Eye (tissue), 1 donor: ENCODE data around the gene SMARCD3.
A peak's percentile ranks its signal among the peaks of the same experiment; 100 is the strongest.

Source experiments
- DNase-seq: peaks from one replicate; pipeline ENCODE4 v3.0.0-alpha.2; 2015

SMARCD3 gene

DNA sequence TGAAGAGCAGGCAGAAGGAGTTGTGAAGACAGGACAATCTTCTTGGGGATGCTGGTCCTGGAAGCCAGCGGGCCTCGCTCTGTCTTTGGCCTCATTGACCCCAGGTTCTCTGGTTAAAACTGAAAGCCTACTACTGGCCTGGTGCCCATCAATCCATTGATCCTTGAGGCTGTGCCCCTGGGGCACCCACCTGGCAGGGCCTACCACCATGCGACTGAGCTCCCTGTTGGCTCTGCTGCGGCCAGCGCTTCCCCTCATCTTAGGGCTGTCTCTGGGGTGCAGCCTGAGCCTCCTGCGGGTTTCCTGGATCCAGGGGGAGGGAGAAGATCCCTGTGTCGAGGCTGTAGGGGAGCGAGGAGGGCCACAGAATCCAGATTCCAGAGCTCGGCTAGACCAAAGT, 14.7 kb downstream of the SMARCD3 start:
- DNase-seq = no peak

DNA sequence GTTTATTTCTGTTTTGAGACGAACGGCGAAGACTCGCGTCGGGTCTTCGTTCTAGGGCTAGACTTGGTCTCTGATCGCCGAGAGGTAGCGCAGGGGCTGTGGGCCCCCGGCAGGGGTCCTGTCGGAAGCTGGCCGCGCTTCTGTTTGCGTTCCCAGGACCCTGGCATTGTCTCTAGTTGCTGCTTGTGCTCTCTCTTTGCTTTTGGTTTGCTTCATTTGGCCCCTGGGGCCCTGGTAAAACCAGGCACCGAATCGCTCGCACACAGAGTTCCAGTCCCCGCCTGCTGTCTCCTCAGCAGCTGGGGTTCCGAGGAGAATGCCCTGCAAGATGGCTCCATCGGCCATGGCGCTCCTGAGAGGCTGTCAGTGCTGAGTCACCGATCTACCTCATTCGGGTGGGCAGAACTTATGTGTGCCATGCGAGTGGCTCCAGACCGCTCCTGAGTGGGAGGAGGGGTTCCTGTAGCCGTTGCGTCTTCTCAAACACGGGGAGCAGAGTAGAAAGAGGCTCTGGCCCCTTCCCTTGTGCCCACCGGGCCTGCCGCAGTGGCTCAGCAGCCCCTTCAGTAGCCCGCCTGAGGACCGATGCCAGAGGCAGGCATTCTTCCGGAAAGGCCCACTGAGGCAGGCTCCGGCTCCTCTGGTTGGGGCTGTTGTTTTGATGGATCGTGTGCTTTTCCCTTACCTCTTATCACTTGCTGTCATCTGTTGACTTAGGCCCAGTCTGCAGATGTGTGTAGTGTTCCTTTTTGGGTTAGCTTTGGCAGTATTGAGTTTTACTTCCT, 15.4 kb downstream of the SMARCD3 start:
- peak; percentile 38 for DNase-seq

DNA sequence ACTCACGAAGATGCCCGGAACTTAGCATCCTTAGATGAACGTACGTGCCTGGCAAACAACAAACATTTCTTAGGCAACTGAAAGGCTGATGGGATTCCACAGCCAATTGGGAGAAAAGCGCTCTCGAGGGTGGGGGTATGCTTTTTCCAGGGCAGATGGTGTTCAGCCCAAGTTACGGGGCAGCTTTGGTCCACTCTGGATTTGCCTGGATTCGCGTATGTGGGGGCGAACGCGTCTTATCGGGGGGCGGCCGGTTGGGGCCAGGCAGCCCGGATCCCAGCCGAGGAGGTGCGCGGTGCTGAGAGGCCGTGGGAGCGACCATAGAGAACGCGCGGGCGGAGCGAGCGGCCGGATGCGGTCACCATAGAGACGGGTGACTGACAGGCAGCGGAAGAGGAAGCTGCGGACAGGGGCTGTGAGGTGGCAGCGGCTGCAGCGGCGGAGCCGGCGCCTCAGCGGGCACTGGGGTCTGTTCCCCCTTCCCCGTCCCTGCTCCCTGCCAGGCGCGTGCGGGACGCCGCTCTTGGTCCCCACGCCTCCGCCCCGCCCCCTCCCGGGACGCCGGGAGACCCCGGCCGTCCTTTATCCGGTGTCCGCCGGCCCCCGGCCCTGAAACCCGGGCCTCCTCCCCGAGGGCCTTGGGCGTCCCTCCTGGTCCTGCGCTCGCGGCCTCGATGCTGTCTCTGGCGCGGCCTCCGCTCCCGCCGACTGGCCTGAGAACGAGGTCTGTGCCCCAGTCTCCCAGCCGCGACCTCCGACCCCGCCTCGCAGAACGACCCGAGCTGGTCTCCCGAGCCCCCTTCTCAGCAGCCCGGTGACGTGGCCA, 16.2 kb downstream of the SMARCD3 start, which contains the start of gene CHPF2:
Gene CHPF2, plus strand, starts transcription at position 393 of the 826 bp plus-strand sequence. CDS start 1,529 bp downstream, outside the sequence.
- DNase-seq = peak; percentile 94

- DNase-seq = no peak
Measured at GRCh38 chr7:151231080-151231479, 17.4 kb downstream of the SMARCD3 start.

GRCh38 chr7:151229249-151229648, 19.2 kb downstream of the SMARCD3 start:
- no peak for DNase-seq

DNA sequence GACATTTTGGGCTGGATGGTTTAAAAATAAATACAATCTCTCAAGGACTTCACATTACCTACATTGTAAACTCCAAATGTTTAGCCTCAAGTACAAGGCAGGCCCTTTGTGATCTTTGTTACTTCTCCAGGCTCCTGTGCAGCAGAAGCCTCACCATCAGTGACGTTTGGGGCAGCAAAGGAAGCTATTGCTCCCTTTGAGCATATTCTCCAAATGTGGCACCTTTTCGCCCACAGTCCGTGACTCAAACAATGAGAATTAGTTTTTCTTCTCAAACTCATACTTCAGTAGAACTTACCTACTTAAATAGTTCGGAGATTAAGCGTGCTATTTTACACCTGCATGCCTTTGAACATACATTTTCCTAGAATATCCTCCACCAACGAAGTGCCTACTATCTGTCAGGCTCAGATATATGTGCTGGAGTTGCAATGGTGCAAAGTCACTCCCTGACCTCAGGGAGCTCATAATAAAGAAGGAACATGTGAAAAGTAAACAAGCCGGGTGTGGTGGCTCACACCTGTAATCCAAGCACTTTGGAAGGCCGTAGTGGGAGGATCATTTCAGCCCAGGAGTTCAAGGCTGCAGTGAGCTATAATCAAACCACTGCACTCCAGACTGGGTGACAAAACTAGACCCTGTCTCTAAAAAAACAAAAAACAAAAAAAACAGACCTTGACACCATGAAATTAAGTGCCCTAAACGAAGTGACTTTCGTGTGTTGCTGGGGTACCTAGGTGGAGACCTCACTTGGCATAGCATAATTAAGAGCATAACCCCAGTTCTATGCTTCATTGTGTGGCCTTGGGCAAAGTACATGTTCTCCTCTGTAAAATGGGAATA, 20.2 kb downstream of the SMARCD3 start:
- DNase-seq = no peak

DNA sequence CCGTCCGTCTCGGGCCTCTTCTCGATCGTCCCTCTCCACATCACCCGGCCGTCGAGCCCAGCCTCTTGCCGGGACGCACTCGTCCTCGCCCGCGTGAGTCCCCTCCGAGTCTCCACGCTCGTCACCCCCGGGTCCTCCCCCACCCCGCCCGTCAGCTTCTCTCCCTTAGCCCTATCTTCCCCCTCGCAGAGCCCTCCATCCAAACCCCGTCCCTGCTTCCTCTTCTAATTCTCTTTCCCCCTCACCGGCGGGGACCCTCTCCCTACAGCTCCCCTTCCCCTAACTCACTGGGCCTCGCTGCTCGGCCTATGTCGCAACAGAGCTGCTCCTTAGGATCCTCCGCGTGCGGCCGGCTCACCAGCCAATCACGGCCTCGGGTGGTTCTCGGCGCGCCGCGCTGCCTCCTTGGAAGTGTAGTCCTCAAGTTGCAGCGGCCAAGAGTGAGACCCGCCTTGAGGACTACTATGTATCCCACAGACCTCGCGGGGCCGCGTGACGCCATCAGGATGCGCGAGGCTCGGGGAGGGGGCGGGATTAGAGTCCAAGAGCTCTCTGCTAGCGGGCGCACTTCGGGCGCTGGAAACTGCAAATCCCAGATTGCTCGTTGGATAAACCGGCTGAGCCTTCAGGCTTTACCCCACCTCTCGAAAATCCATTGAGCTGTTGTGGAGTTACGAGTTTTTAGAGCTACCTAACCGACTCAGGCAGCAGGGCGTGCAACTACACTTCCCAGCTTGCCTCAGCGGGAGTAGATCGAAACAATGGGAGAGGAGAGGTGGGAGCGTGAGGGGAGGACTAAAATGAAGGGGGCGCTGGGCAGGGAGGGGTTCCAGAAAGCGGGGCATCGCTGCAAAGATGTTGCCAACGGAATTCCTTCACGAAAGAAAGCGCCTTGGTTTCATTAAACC, 21.4 kb downstream of the SMARCD3 start, which contains the start of gene ABCF2:
Gene ABCF2, minus strand, starts transcription at position 331 of the 908 bp plus-strand sequence. CDS start 747 bp downstream, outside the sequence.
- DNase-seq = peak; percentile 100

DNA sequence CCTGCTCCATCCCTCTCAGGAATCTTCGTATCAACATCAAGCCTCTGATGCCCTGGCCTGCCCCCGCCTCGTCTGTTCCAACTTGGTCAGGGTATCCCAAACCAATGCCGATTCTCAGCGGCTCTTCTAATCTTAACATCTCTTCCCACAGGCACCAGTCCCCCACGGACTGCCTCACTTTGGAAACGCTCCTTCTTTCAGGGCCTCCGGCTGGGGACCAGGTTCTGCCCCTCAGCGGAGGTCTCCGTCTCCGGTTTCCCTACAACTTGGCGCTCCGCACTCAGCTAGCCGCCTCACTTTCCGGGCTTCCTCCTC, 22.0 kb downstream of the SMARCD3 start:
- DNase-seq = no peak

GRCh38 chr7:151225948-151226510, 22.5 kb downstream of the SMARCD3 start:
- DNase-seq = no peak

DNA sequence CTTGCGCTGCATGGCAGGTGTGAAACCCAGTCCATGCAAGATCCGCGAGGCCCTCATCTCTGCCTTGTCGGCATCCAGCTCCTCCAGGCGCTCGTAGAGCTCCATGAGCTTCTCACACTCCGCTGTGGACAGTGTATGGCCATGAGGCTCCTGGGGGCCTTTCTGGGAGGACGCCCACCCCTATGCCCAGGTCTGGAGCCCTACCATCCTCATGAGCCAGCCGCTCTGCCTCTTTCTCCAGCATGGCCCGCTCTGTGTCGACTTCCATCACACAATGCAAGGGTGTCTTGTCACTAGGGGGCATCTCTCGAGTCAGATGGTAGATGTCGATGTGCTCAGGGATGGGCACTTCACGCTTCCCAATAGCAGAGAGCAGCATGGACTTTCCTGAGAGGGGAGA, 24.8 kb downstream of the SMARCD3 start:
- no peak for DNase-seq

DNA sequence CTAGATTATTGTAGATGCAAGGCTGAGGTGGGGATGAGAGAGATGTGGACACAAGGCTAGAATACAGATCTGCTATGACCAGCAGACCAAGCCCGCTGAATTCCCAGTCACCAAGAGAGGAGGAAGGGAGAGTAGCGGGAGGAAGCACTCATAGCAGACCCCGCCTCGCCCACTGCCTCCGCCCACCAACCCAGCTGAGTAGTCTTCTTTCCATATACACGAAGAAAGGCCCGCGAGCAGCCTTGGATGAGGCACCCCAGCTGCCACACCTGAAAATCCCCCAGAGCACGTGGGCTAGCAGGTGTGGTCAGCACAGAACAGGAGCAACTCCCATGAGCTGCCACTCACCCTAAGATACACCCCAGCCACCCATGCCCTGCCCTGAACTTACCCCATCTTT, 30.3 kb downstream of the SMARCD3 start:
- no peak for DNase-seq

DNA sequence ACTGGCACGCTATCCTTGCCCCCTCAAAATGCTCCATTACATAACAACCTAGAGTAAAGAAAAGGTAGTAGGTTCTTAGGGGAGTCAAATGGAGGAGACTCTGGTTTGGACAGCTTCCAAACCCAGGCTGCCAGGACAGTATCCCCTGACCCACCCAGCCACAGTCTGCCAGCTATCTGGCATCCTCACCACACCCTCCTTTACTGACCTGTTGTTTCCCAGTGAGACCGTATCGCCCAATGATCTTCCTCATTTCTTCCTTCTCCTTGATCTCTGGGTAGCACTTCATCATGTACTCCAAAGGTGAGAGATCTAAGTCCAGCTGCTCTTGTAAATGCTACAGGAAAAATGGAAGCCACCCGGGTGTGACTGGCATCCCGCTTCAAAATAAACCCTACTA, 33.1 kb downstream of the SMARCD3 start:
- DNase-seq = no peak

- no peak for DNase-seq
Measured at GRCh38 chr7:151213826-151214225, 34.7 kb downstream of the SMARCD3 start.

DNA sequence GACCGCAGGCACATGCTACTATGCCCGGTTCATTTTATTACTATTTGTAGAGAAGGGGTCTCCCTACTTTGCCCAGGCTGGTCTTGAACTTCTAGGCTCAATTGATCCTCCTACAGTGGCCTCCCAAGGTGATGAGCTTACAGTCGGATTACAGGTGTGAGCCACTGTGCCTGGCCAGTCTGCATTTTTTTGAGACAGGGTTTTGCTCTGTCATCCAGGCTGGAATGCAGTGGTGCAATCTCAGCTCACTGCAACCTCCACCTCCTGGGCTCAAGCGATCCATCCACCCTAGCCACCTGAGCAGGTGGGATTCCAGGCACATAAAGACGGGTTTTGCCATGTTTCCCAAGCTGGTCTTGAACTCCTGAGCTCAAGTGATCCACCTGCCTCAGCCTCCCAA, 35.9 kb downstream of the SMARCD3 start:
- no peak for DNase-seq

- no peak for DNase-seq
Measured at GRCh38 chr7:151211155-151211772, 37.2 kb downstream of the SMARCD3 start.

DNA sequence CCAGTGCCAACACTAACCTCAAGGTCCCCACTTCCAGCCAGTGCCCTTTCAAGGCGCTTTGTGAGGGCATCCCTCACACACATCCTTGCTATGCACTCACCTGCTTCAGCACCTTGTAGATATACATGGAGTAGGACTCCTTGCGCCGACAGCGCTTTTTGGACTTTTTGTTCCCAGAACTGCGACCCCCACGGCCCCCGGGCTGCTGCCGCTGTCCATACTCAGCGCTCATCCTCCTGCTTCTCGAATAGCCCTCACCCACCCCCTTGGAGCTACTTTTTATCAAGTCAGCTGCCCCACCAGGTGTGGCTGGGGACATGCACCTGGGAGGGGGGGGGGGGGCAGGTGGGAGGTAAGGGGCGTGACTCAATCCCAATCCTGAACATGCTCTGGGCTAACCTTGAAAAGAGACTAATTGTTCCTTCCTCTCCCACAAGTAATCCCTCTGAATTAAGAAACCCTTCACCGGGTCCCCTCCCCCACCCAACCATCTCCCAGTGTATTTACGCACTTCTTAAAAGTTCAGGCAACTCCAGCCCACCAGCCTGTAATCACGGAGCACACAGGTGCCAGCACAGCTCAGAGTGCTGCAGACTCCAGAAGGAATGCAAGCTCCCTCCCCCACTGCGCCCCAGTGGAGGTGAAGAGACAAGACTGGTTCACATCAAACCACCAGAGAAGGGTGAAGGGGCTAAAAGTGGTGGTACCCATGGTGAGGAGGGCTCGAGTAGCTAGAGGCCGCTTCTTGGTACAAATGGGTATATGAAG, 38.2 kb downstream of the SMARCD3 start, which contains the start of gene H2BK1:
Gene H2BK1, minus strand, starts transcription at position 402 of the 768 bp plus-strand sequence. Its CDS starts 170 bp downstream, at position 232.
- no peak for DNase-seq

GRCh38 chr7:151209588-151209987, 38.9 kb downstream of the SMARCD3 start:
- DNase-seq = no peak

GRCh38 chr7:151208253-151208862, 40.1 kb downstream of the SMARCD3 start:
- no peak for DNase-seq

- DNase-seq = no peak
Measured at GRCh38 chr7:151207804-151208203, 40.7 kb downstream of the SMARCD3 start.

DNA sequence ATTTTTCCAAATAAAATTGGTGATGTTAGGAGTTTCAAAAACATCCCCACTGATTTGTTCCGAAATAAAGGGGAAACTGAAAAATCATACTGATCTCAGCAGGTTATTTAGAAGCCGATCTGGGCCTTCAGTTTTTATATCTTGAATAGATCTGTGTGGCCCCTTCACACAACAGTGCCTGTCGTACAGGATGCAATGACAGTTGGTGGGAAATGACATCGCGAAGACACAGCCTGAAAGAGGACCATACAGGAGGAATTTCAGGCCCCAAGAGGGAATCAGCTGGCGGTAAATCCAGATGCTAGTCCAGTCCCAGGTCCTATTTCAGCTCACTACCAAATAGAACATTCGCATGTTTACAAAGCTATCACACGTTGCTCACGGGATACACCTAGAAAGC, 41.2 kb downstream of the SMARCD3 start:
- DNase-seq = no peak
